Smooth muscle cell (in vitro differentiated cells): ENCODE measurements around the gene DGUOK. TPM values are rescaled to one million over a fixed set of nuclear protein-coding genes. Genes with fewer than 3 reads are reported as not detected.

ENCODE experiments used
- DNase-seq: peaks from one replicate; lab custom pipeline; 2025; ENCODE audit not compliant: unreplicated experiment; lab: John Stamatoyannopoulos, UW
- H2AFZ ChIP-seq: fragments of 200-600 bp; sonication (generic); 2 replicates; pipeline ENCODE4 v1.6.0; 2016; ENCODE audit warnings: antibody characterized with exemption, low read depth, mild to moderate bottlenecking
- H3F3A ChIP-seq: fragments of 200-600 bp; sonication (generic); 2 replicates; pipeline ENCODE4 v1.6.0; 2017; ENCODE audit warnings: antibody characterized with exemption, low read depth
- H3K27ac ChIP-seq: fragments of 200-600 bp; sonication (generic); 2 replicates; pipeline ENCODE4 v1.5.1; 2016; ENCODE audit warnings: low read depth, mild to moderate bottlenecking
- H3K27me3 ChIP-seq: fragments of 200-600 bp; sonication (generic); 2 replicates; pipeline ENCODE4 v1.6.1; 2016; ENCODE audit warnings: low read depth, mild to moderate bottlenecking
- H3K36me3 ChIP-seq: fragments of 200-600 bp; sonication (generic); 2 replicates; pipeline ENCODE4 v1.5.1; 2016; ENCODE audit warnings: low read depth
- H3K4me1 ChIP-seq: fragments of 200-600 bp; sonication (generic); 2 replicates; pipeline ENCODE4 v1.5.1; 2016; ENCODE audit warnings: low read depth
- H3K4me2 ChIP-seq: fragments of 200-600 bp; sonication (generic); 2 replicates; pipeline ENCODE4 v1.6.0; 2016; ENCODE audit warnings: mild to moderate bottlenecking
- H3K4me3 ChIP-seq: fragments of 200-600 bp; sonication (generic); 2 replicates; pipeline ENCODE4 v1.5.1; 2016; ENCODE audit warnings: mild to moderate bottlenecking
- H3K79me2 ChIP-seq: fragments of 200-600 bp; sonication (generic); 2 replicates; pipeline ENCODE4 v1.6.0; 2016; ENCODE audit warnings: low read depth, mild to moderate bottlenecking
- H3K9ac ChIP-seq: fragments of 200-600 bp; sonication (generic); 2 replicates; pipeline ENCODE4 v1.6.0; 2016; ENCODE audit warnings: low read depth
- H3K9me3 ChIP-seq: fragments of 200-600 bp; sonication (generic); replicated peaks from 2 replicates; pipeline ENCODE4 v1.5.1; 2016; ENCODE audit warnings: low read depth
- H4K20me1 ChIP-seq: fragments of 200-600 bp; sonication (generic); 2 replicates; pipeline ENCODE4 v1.6.0; 2016; ENCODE audit warnings: low read depth
- WGBS: methylation state at CpG from one replicate; pipeline ENCODE4 v1.1.7; 2016; ENCODE audit warnings: low lambda C conversion rate; 5-methylcytosine and 5-hydroxymethylcytosine counted together
- polyA plus RNA-seq: library from polyadenylated mRNA; unstranded; fragments of >200 nt; fragmentation: Nextera tagmentation; extraction: Ambion mirVana; gene quantifications from 2 replicates; pipeline ENCODE4 v1.2.1, GENCODE V29; 2016
- total RNA-seq: library from RNA; depleted of rRNA; stranded (reverse); fragments of >200 nt; gene quantifications from 2 replicates; pipeline ENCODE4 v1.2.3, GENCODE V29; 2014
- TF ChIP-seq, protein P1 (sequence below): fragments of 200-600 bp; sonication (generic); IDR thresholded peaks from 2 replicates; pipeline ENCODE4 v1.5.1; 2017; ENCODE audit warnings: borderline replicate concordance, mild to moderate bottlenecking, antibody characterized with exemption; ENCODE audit not compliant: insufficient read depth, poor library complexity, severe bottlenecking

DGUOK gene
- total and polyA plus RNA-seq, 2 experiments from 2014 or later, result 112 to 154 TPM

- DNase-seq, result no peak
- 12% methylated on average over 35 of the region's 35 CpGs for WGBS
- Histone ChIP-seq H2AFZ (peak overlapping the region; percentile 68), H4K20me1 (peaks cover 11% of the 10 kb centered on the region), H3K4me2 (peak overlapping the region; percentile 94), H3K27ac (peak overlapping the region; percentile 59), H3K4me1 (peaks cover 46% of the 10 kb centered on the region), H3K36me3 (no peaks in the 10 kb centered on the region), H3K4me3 (peak overlapping the region; percentile 55), H3K79me2 (peaks cover 15% of the 10 kb centered on the region), H3K9me3 (no peaks in the 10 kb centered on the region), H3K9ac (peak overlapping the region; percentile 32), H3F3A (peaks cover 8% of the 10 kb centered on the region), H3K27me3 (no peaks in the 10 kb centered on the region)
- TF ChIP-seq, protein P1, sequence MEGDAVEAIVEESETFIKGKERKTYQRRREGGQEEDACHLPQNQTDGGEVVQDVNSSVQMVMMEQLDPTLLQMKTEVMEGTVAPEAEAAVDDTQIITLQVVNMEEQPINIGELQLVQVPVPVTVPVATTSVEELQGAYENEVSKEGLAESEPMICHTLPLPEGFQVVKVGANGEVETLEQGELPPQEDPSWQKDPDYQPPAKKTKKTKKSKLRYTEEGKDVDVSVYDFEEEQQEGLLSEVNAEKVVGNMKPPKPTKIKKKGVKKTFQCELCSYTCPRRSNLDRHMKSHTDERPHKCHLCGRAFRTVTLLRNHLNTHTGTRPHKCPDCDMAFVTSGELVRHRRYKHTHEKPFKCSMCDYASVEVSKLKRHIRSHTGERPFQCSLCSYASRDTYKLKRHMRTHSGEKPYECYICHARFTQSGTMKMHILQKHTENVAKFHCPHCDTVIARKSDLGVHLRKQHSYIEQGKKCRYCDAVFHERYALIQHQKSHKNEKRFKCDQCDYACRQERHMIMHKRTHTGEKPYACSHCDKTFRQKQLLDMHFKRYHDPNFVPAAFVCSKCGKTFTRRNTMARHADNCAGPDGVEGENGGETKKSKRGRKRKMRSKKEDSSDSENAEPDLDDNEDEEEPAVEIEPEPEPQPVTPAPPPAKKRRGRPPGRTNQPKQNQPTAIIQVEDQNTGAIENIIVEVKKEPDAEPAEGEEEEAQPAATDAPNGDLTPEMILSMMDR, result no peak
These were observed 56.9 kb downstream of the DGUOK start for GRCh38 chr2:73983322-73984202.

DNA sequence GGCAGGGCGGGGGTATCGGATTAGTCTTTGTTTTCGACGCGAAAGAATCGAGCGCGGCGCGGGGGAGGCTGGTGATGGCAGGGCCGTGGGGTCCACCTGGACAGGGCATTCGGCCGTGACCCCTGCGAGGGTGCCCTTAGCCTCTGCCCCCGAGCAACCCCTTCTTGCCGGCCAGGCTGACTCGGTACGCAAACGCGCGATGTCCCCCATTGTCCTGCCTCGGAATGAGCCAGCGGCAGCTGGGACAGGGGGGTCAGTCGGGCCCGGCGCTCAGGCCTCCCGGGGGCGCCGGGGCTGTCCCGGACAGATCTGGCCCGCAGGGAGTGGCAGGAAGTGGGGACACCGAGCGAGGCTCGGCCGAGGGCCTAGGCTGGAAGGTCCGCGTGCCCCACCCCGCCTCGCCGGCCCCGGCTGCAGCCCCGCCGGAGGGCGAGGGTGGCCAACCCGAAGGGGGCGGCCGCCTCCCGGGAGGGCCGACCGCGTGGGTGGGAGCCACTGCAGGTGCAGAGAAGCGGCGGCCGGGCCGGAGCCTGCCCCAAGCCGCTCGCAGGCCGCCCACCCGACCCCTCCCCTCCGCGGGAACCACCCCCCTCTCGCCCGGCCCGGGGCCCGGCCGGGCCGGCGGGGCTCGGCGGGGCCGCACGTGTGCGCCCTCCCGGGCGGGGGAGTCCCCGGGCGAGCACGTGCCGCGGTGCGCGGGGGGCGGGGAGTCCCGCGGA is 57.7 kb downstream of the DGUOK start, which contains the start of gene TET3:
TSS of gene TET3 (plus strand) at position 708 of the 719 bp plus-strand sequence. CDS start 1,494 bp downstream, outside the sequence.
- no peaks in the 10 kb centered on the region for H3K9me3 ChIP-seq
- peak within 1 kb of the TSS; percentile 83 for H2AFZ ChIP-seq
- 1% methylated on average over 34 of the region's 85 CpGs for whole genome bisulfite sequencing
- peaks cover 8% of the 10 kb centered on the region for H3F3A ChIP-seq
- H4K20me1 ChIP-seq, result peaks cover 18% of the 10 kb centered on the region
- H3K27me3 ChIP-seq, result no peaks in the 10 kb centered on the region
- peaks cover 47% of the 10 kb centered on the region for H3K4me1 ChIP-seq
- peak within 1 kb of the TSS; percentile 94 for H3K4me2 ChIP-seq
- peak within 1 kb of the TSS; percentile 59 for H3K27ac ChIP-seq
- TF ChIP-seq, protein P1, result no peak
- H3K9ac ChIP-seq, result peak within 1 kb of the TSS; percentile 68
- H3K4me3 ChIP-seq, result peak within 1 kb of the TSS; percentile 72
- DNase-seq, result no peak
- no peaks in the 10 kb centered on the region for H3K36me3 ChIP-seq
- H3K79me2 ChIP-seq, result peaks cover 23% of the 10 kb centered on the region

- Histone ChIP-seq H3F3A (peaks cover 8% of the 10 kb centered on the region), H3K36me3 (no peaks in the 10 kb centered on the region), H3K4me1 (peaks cover 47% of the 10 kb centered on the region), H3K4me2 (peak overlapping the region; percentile 94), H4K20me1 (peaks cover 24% of the 10 kb centered on the region), H2AFZ (no peak overlapping the region), H3K27ac (no peak overlapping the region), H3K79me2 (peaks cover 26% of the 10 kb centered on the region), H3K27me3 (no peaks in the 10 kb centered on the region), H3K4me3 (peak overlapping the region; percentile 55), H3K9ac (no peak overlapping the region), H3K9me3 (no peaks in the 10 kb centered on the region)
- no peak for DNase-seq
- TF ChIP-seq, protein P1, result no peak
- WGBS, result under 1% methylated on average over 31 of the region's 58 CpGs
These were observed 58.2 kb downstream of the DGUOK start for GRCh38 chr2:73984922-73985307.
